GM23338 (cell line): ENCODE data around the gene GCLM. TPM values are rescaled to one million over a fixed set of nuclear protein-coding genes. Genes with fewer than 3 reads are reported as not detected.

Experiments used
- ATAC-seq: fragments of 200-7000 bp; cut with Tn5 transposase; 3 replicates; pipeline ENCODE4 v1.9.1; 2020
- DNase-seq: peaks from one replicate; pipeline ENCODE4 v3.0.0-alpha.2; 2015; ENCODE audit warnings: low spot score
- H2AFZ ChIP-seq: fragments of 200-600 bp; sonication (generic); 2 replicates; pipeline ENCODE4 v1.8.0; 2016; ENCODE audit warnings: antibody characterized with exemption, mild to moderate bottlenecking, moderate library complexity
- H3F3A ChIP-seq: fragments of 200-600 bp; sonication (generic); replicated peaks from 2 replicates; pipeline ENCODE4 v1.8.0; 2017; ENCODE audit warnings: antibody characterized with exemption, mixed run types, low read depth
- H3K27ac ChIP-seq: fragments of 200-600 bp; sonication (generic); 2 replicates; pipeline ENCODE4 v1.6.1; 2016; ENCODE audit warnings: low read depth
- H3K27me3 ChIP-seq: fragments of 200-600 bp; sonication (generic); 2 replicates; pipeline ENCODE4 v1.8.0; 2016; ENCODE audit warnings: mild to moderate bottlenecking, mixed run types, moderate library complexity; ENCODE audit not compliant: insufficient read depth
- H3K36me3 ChIP-seq: fragments of 200-600 bp; sonication (generic); 2 replicates; pipeline ENCODE4 v1.8.0; 2016; ENCODE audit warnings: mild to moderate bottlenecking; ENCODE audit not compliant: insufficient read depth
- H3K4me1 ChIP-seq: fragments of 200-600 bp; sonication (generic); 2 replicates; pipeline ENCODE4 v1.8.0; 2016; ENCODE audit warnings: mild to moderate bottlenecking, moderate library complexity; ENCODE audit not compliant: insufficient read depth
- H3K4me2 ChIP-seq: fragments of 200-600 bp; sonication (generic); 2 replicates; pipeline ENCODE4 v1.7.1; 2017; ENCODE audit warnings: mixed run types
- H3K4me3 ChIP-seq: fragments of 200-600 bp; sonication (generic); 2 replicates; pipeline ENCODE4 v1.6.1; 2016; ENCODE audit warnings: mixed run types
- H3K79me2 ChIP-seq: fragments of 200-600 bp; sonication (generic); replicated peaks from 2 replicates; pipeline ENCODE4 v1.8.0; 2017; ENCODE audit warnings: mild to moderate bottlenecking; ENCODE audit not compliant: insufficient read depth
- H3K9me2 ChIP-seq: fragments of 200-600 bp; sonication (generic); 2 replicates; pipeline ENCODE4 v1.8.0; 2017; ENCODE audit not compliant: insufficient read depth
- H4K20me1 ChIP-seq: fragments of 200-600 bp; sonication (generic); replicated peaks from 2 replicates; pipeline ENCODE4 v1.8.0; 2017; ENCODE audit warnings: mild to moderate bottlenecking; ENCODE audit not compliant: insufficient read depth
- H3K27ac Mint-ChIP-seq: 2 replicates; pipeline ENCODE4 v1.8.0; 2020; ENCODE audit warnings: inconsistent platforms, mild to moderate bottlenecking, moderate library complexity, mixed read lengths
- H3K27me3 Mint-ChIP-seq: 3 replicates; pipeline ENCODE4 v1.8.0; 2022; ENCODE audit warnings: low read depth, mild to moderate bottlenecking, moderate library complexity, mixed read lengths, inconsistent platforms; ENCODE audit not compliant: insufficient read depth, poor library complexity
- H3K36me3 Mint-ChIP-seq: 3 replicates; pipeline ENCODE4 v1.8.0; 2021; ENCODE audit warnings: low read depth, mild to moderate bottlenecking, inconsistent platforms, moderate library complexity, mixed read lengths
- H3K4me1 Mint-ChIP-seq: 3 replicates; pipeline ENCODE4 v1.8.0; 2020; ENCODE audit warnings: mild to moderate bottlenecking, inconsistent platforms, mixed read lengths
- H3K4me3 Mint-ChIP-seq: 3 replicates; pipeline ENCODE4 v1.8.0; 2021; ENCODE audit warnings: moderate library complexity, mild to moderate bottlenecking, inconsistent platforms, mixed read lengths
- H3K9me3 Mint-ChIP-seq: 3 replicates; pipeline ENCODE4 v1.8.0; 2020; ENCODE audit warnings: moderate library complexity, mild to moderate bottlenecking, inconsistent platforms, mixed read lengths
- CREB1 ChIP-seq: fragments of 250-450 bp; sonication (Bioruptor Pico); IDR thresholded peaks from 2 replicates; pipeline ENCODE4 v1.5.0; 2020; ENCODE audit warnings: low read depth, mild to moderate bottlenecking, moderate library complexity
- EZH2 ChIP-seq: fragments of 200-600 bp; sonication (generic); IDR thresholded peaks from one replicate; pipeline ENCODE4 v1.8.0; 2017; ENCODE audit warnings: antibody characterized with exemption, mild to moderate bottlenecking, low read depth; ENCODE audit not compliant: unreplicated experiment
- EZH2phosphoT487 ChIP-seq: fragments of 200-600 bp; sonication (generic); IDR thresholded peaks from one replicate; pipeline ENCODE4 v1.8.1; 2018; ENCODE audit warnings: antibody characterized with exemption; ENCODE audit not compliant: unreplicated experiment
- JUNB ChIP-seq: IDR thresholded peaks from one replicate; pipeline ENCODE4 v1.6.1; 2016; ENCODE audit warnings: antibody characterized with exemption; ENCODE audit not compliant: unreplicated experiment
- POLR2AphosphoS5 ChIP-seq: IDR thresholded peaks from 2 replicates; pipeline ENCODE4 v1.6.1; 2016; ENCODE audit warnings: antibody characterized with exemption, low read depth
- ZNF114 ChIP-seq: fragments of 250-450 bp; sonication (Bioruptor Pico); IDR thresholded peaks from 2 replicates; pipeline ENCODE4 v1.5.0; 2020; ENCODE audit warnings: mild to moderate bottlenecking, moderate library complexity
- ZNF331 ChIP-seq: fragments of 250-450 bp; sonication (Bioruptor Pico); IDR thresholded peaks from 2 replicates; pipeline ENCODE4 v1.5.0; 2020; ENCODE audit warnings: low read depth, mild to moderate bottlenecking, moderate library complexity
- polyA plus RNA-seq: library from polyadenylated mRNA; unstranded; fragments of >200 nt; fragmentation: Nextera tagmentation; extraction: Ambion mirVana; gene quantifications from 2 replicates; pipeline ENCODE4 v1.2.1, GENCODE V29; 2016
- total RNA-seq: library from RNA; depleted of rRNA; stranded (reverse); fragments of >200 nt; shearing (Covaris generic); gene quantifications from 2 replicates; pipeline ENCODE4 v1.2.3, GENCODE V29; 2014
- TF ChIP-seq, protein P1 (sequence below): IDR thresholded peaks from one replicate; pipeline ENCODE4 v1.6.1; 2018; ENCODE audit warnings: antibody characterized with exemption; ENCODE audit not compliant: unreplicated experiment
- TF ChIP-seq, protein P2 (sequence below): IDR thresholded peaks from 2 replicates; pipeline ENCODE4 v1.6.1; 2016; ENCODE audit warnings: antibody characterized with exemption
- TF ChIP-seq, protein P3 (sequence below), 2 experiments: fragments of 200-600 bp in 1 of 2; sonication (generic) in 1 of 2; conservative IDR thresholded peaks; 2 replicates each; pipeline versions ENCODE4 v1.5.1 to v1.6.1; 2016 to 2017; ENCODE audit warnings: antibody characterized with exemption in 2 of 2, low read depth in 2 of 2, mild to moderate bottlenecking in 2 of 2, moderate library complexity in 1 of 2

The GCLM gene
- total and polyA plus RNA-seq, 2 experiments from 2014 or later = 10.4 to 12.8 TPM

DNA sequence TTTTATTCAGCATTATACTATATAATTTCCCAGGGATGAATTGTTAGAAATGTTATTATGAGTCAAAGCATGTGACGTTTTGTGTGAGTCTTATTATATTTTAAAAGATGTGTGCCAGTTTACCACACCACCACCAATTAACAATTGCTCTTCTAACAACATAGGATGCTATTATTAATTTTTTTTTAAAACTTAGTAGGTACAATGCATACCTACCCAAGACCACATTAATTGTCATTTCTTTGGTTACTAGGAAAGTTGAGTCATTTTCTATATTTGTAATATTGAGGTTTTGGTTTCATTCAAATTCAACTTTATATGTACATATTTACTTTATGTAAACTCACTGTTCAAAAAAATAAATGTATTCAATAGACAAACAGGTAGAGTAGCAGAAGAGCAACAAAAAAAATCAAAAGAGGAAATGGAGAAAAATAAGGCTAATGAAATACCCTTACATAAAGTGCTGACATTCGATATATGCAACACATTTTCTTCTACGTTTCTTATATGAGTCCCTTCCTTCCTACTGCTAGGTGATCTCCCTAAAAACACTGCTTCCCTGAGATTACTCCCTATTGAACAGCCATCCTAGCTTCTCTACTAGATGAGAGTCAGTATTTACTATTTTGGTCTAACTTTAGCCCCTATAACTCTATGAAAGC is 9.6 kb downstream of the GCLM start:
- no peaks in the 10 kb centered on the region for H3F3A ChIP-seq
- H3K4me1 ChIP-seq = no peaks in the 10 kb centered on the region
- H3K4me3 Mint-ChIP-seq = no peak overlapping the region
- H3K79me2 ChIP-seq = peaks cover 12% of the 10 kb centered on the region
- H3K36me3 ChIP-seq = peaks cover 14% of the 10 kb centered on the region; the same call in 1 of the 2 replicates
- TF ChIP-seq, protein P1, sequence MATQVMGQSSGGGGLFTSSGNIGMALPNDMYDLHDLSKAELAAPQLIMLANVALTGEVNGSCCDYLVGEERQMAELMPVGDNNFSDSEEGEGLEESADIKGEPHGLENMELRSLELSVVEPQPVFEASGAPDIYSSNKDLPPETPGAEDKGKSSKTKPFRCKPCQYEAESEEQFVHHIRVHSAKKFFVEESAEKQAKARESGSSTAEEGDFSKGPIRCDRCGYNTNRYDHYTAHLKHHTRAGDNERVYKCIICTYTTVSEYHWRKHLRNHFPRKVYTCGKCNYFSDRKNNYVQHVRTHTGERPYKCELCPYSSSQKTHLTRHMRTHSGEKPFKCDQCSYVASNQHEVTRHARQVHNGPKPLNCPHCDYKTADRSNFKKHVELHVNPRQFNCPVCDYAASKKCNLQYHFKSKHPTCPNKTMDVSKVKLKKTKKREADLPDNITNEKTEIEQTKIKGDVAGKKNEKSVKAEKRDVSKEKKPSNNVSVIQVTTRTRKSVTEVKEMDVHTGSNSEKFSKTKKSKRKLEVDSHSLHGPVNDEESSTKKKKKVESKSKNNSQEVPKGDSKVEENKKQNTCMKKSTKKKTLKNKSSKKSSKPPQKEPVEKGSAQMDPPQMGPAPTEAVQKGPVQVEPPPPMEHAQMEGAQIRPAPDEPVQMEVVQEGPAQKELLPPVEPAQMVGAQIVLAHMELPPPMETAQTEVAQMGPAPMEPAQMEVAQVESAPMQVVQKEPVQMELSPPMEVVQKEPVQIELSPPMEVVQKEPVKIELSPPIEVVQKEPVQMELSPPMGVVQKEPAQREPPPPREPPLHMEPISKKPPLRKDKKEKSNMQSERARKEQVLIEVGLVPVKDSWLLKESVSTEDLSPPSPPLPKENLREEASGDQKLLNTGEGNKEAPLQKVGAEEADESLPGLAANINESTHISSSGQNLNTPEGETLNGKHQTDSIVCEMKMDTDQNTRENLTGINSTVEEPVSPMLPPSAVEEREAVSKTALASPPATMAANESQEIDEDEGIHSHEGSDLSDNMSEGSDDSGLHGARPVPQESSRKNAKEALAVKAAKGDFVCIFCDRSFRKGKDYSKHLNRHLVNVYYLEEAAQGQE = no peak
- TF ChIP-seq CREB1 (CRISPR knock-in tag) (no peak), EZH2phosphoT487 (no peak), ZNF114 (no peak), ZNF331 (no peak), EZH2 (no peak), JUNB (no peak), POLR2AphosphoS5 (no peak)
- TF ChIP-seq, protein P2, sequence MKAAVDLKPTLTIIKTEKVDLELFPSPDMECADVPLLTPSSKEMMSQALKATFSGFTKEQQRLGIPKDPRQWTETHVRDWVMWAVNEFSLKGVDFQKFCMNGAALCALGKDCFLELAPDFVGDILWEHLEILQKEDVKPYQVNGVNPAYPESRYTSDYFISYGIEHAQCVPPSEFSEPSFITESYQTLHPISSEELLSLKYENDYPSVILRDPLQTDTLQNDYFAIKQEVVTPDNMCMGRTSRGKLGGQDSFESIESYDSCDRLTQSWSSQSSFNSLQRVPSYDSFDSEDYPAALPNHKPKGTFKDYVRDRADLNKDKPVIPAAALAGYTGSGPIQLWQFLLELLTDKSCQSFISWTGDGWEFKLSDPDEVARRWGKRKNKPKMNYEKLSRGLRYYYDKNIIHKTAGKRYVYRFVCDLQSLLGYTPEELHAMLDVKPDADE = no peak
- TF ChIP-seq, protein P3, sequence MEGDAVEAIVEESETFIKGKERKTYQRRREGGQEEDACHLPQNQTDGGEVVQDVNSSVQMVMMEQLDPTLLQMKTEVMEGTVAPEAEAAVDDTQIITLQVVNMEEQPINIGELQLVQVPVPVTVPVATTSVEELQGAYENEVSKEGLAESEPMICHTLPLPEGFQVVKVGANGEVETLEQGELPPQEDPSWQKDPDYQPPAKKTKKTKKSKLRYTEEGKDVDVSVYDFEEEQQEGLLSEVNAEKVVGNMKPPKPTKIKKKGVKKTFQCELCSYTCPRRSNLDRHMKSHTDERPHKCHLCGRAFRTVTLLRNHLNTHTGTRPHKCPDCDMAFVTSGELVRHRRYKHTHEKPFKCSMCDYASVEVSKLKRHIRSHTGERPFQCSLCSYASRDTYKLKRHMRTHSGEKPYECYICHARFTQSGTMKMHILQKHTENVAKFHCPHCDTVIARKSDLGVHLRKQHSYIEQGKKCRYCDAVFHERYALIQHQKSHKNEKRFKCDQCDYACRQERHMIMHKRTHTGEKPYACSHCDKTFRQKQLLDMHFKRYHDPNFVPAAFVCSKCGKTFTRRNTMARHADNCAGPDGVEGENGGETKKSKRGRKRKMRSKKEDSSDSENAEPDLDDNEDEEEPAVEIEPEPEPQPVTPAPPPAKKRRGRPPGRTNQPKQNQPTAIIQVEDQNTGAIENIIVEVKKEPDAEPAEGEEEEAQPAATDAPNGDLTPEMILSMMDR (conservative IDR thresholded peaks at IDR 0.05; ENCODE audit: low read depth in 2 of 2) = no peak
- H3K27ac Mint-ChIP-seq = no peak overlapping the region; the same call in 1 of the 2 replicates
- peaks cover 8% of the 10 kb centered on the region; the same call in 2 of the 3 replicates for H3K36me3 Mint-ChIP-seq
- H3K9me2 ChIP-seq = no peaks in the 10 kb centered on the region
- DNase-seq (no peak), ATAC-seq (no peak)
- no peaks in the 10 kb centered on the region for H4K20me1 ChIP-seq
- no peak overlapping the region for H3K4me2 ChIP-seq
- H2AFZ ChIP-seq = no peak overlapping the region
- H3K4me3 ChIP-seq = no peak overlapping the region
- no peak overlapping the region for H3K27ac ChIP-seq
- no peaks in the 10 kb centered on the region for H3K4me1 Mint-ChIP-seq
- H3K27me3 Mint-ChIP-seq = no peaks in the 10 kb centered on the region
- no peaks in the 10 kb centered on the region for H3K27me3 ChIP-seq
- no peaks in the 10 kb centered on the region for H3K9me3 Mint-ChIP-seq
